C4-2B (cell line): ENCODE measurements around the gene RRAGD.

Source experiments
- ZFX ChIP-seq: fragments of 450-650 bp; IDR thresholded peaks from 2 replicates; pipeline ENCODE4 v1.6.1; 2017
- TF ChIP-seq, protein P1 (sequence below): fragments of 450-650 bp; conservative IDR thresholded peaks from 2 replicates; pipeline ENCODE4 v1.5.1; 2017; ENCODE audit warnings: mild to moderate bottlenecking

DNA sequence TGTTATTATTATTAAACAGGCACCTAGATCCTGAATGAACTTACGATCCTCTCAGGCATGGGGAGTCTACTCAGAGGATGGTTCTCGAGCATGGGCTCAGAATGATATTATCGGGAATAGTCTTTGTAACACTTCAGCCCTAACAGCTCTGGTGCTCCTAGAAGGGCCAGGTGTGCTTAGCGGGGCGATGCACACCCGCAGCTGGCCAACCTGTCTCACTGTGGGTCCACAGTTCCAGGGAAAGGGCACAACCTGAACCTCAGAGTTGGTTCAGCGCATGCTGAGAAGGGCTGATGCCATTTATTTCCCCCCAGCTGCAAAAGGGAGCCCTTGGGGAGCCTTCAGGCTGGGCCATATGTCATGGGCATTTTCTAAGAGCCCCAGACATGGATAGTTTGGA lies 26.2 kb downstream of the RRAGD start:
- TF ChIP-seq, protein P1, sequence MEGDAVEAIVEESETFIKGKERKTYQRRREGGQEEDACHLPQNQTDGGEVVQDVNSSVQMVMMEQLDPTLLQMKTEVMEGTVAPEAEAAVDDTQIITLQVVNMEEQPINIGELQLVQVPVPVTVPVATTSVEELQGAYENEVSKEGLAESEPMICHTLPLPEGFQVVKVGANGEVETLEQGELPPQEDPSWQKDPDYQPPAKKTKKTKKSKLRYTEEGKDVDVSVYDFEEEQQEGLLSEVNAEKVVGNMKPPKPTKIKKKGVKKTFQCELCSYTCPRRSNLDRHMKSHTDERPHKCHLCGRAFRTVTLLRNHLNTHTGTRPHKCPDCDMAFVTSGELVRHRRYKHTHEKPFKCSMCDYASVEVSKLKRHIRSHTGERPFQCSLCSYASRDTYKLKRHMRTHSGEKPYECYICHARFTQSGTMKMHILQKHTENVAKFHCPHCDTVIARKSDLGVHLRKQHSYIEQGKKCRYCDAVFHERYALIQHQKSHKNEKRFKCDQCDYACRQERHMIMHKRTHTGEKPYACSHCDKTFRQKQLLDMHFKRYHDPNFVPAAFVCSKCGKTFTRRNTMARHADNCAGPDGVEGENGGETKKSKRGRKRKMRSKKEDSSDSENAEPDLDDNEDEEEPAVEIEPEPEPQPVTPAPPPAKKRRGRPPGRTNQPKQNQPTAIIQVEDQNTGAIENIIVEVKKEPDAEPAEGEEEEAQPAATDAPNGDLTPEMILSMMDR = no peak
- no peak for TF ChIP-seq ZFX
